ENCODE data around the gene KRTAP3-1. TPM values are rescaled to one million over a fixed set of nuclear protein-coding genes. Genes with fewer than 3 reads are reported as not detected.

The KRTAP3-1 gene
- total RNA-seq, 4 donors from 2014 or later: not detected

Small RNAs within 50 kb of the gene (small RNA-seq; reads per million reads assigned to genes)
- gene KRTAP3-4P: 0 reads per million in 4 donors

Other genes with a start within 250 kb of the KRTAP3-1 start
- not detected for gene KRT26, start 236.9 kb downstream of the KRTAP3-1 start, total RNA-seq
- not detected for gene KRT27, start 226.6 kb downstream of the KRTAP3-1 start, total RNA-seq
- not detected for gene KRT28, start 209.2 kb downstream of the KRTAP3-1 start, total RNA-seq
- 10 to 100 TPM in 3 of 4 donors, 1 to 10 TPM in 1; 5.1 to 14.3 (median 10.6) TPM for gene KRT10, start 186.5 kb downstream of the KRTAP3-1 start, total RNA-seq
- gene KRT12, start 141.9 kb downstream of the KRTAP3-1 start, total RNA-seq: not detected
- gene KRT20, start 123.9 kb downstream of the KRTAP3-1 start, total RNA-seq: not detected
- gene KRT23, start 71.5 kb downstream of the KRTAP3-1 start, total RNA-seq: 1 to 10 TPM in 1 of 4 donors, not detected in 3; 6.1 TPM
- not detected for gene KRT39, start 42.2 kb downstream of the KRTAP3-1 start, total RNA-seq
- not detected for gene KRT40, start 24.8 kb downstream of the KRTAP3-1 start, total RNA-seq
- gene KRTAP3-3, start 15.0 kb downstream of the KRTAP3-1 start, total RNA-seq: not detected
- not detected for gene KRTAP3-2, start 9.2 kb downstream of the KRTAP3-1 start, total RNA-seq
- not detected for gene KRTAP1-5, start 18.1 kb upstream of the KRTAP3-1 start, total RNA-seq
- gene KRTAP1-4, start 21.1 kb upstream of the KRTAP3-1 start, total RNA-seq: not detected
- not detected for gene KRTAP1-3, start 25.7 kb upstream of the KRTAP3-1 start, total RNA-seq
- gene KRTAP1-1, start 32.3 kb upstream of the KRTAP3-1 start, total RNA-seq: not detected
- not detected for gene KRTAP2-1, start 38.2 kb upstream of the KRTAP3-1 start, total RNA-seq
- gene KRTAP2-2, start 46.1 kb upstream of the KRTAP3-1 start, total RNA-seq: not detected
- gene KRTAP2-3, start 51.0 kb upstream of the KRTAP3-1 start, total RNA-seq: not detected
- not detected for gene KRTAP2-4, start 56.8 kb upstream of the KRTAP3-1 start, total RNA-seq
- gene KRTAP4-7, start 75.0 kb upstream of the KRTAP3-1 start, total RNA-seq: not detected
- not detected for gene KRTAP4-8, start 89.0 kb upstream of the KRTAP3-1 start, total RNA-seq
- gene KRTAP4-16, start 93.1 kb upstream of the KRTAP3-1 start, total RNA-seq: not detected
- not detected for gene KRTAP4-9, start 96.3 kb upstream of the KRTAP3-1 start, total RNA-seq
- not detected for gene KRTAP4-11, start 109.2 kb upstream of the KRTAP3-1 start, total RNA-seq
- gene KRTAP4-12, start 115.1 kb upstream of the KRTAP3-1 start, total RNA-seq: not detected
- gene KRTAP4-6, start 131.4 kb upstream of the KRTAP3-1 start, total RNA-seq: not detected
- not detected for gene KRTAP4-5, start 140.7 kb upstream of the KRTAP3-1 start, total RNA-seq
- gene KRTAP4-4, start 151.6 kb upstream of the KRTAP3-1 start, total RNA-seq: not detected
- gene KRTAP4-3, start 159.1 kb upstream of the KRTAP3-1 start, total RNA-seq: not detected
- not detected for gene KRTAP4-2, start 169.1 kb upstream of the KRTAP3-1 start, total RNA-seq
- gene KRTAP4-1, start 175.8 kb upstream of the KRTAP3-1 start, total RNA-seq: not detected
- gene KRTAP9-1, start 180.8 kb upstream of the KRTAP3-1 start, total RNA-seq: not detected
- gene KRTAP9-2, start 217.5 kb upstream of the KRTAP3-1 start, total RNA-seq: not detected
- gene KRTAP9-3, start 223.3 kb upstream of the KRTAP3-1 start, total RNA-seq: not detected
- gene KRTAP9-8, start 228.9 kb upstream of the KRTAP3-1 start, total RNA-seq: not detected
- not detected for gene KRTAP9-4, start 240.6 kb upstream of the KRTAP3-1 start, total RNA-seq
- not detected for gene KRTAP9-9, start 246.3 kb upstream of the KRTAP3-1 start, total RNA-seq